Endothelial cell of umbilical vein (primary cell): ENCODE results near the gene MRTFA. TPM values are rescaled to one million over a fixed set of nuclear protein-coding genes. Genes with fewer than 3 reads are reported as not detected.

Source experiments
- BruUV-seq: library from RNA; stranded (reverse); fragments of 400-500 nt; replicated peaks from 2 replicates; lab custom pipeline; 2021; lab: Mats Ljungman, UMichigan
- CTCF ChIA-PET: fragments of 300-600, 350-600 bp; sonication (Branson Sonifier 250); formaldehyde crosslinking; loops from one replicate; lab custom pipeline; 2021; ENCODE audit warnings: antibody characterized with exemption, inconsistent platforms; lab: Charles Lee
- POLR2A ChIA-PET: fragments of 300-600, 350-600 bp; sonication (Branson Sonifier 250); formaldehyde crosslinking; loops from one replicate; lab custom pipeline; 2021; ENCODE audit warnings: antibody characterized with exemption, inconsistent platforms; lab: Charles Lee
- DNase-seq: peaks from one replicate; pipeline ENCODE4 v3.0.0-alpha.2; 2011; ENCODE audit warnings: low read depth, low spot score
- FAIRE-seq: peaks from 2 replicates; lab custom pipeline; 2011; peaks lifted over from hg19 to GRCh38; lab: Jason Lieb, UNC
- H2AFZ ChIP-seq: 2 replicates; pipeline ENCODE4 v1.6.0; 2012; ENCODE audit warnings: low read depth, low read length, control low read depth, inconsistent platforms
- H3K27ac ChIP-seq: 2 replicates; pipeline ENCODE4 v1.5.1; 2011; ENCODE audit warnings: low read depth, mild to moderate bottlenecking, control low read depth, low read length, moderate library complexity; ENCODE audit not compliant: insufficient read depth
- H3K27me3 ChIP-seq, 2 experiments: 2 replicates each; pipeline versions ENCODE4 v1.6.0 to v1.6.1; 2011; ENCODE audit warnings: low read length in 2 of 2, mixed read lengths in 1 of 2; ENCODE audit not compliant: control insufficient read depth in 2 of 2, insufficient read depth in 2 of 2
- H3K36me3 ChIP-seq, 2 experiments: 2 replicates in 1 of 2; 3 replicates in 1 of 2; pipeline ENCODE4 v1.5.1; 2011; ENCODE audit warnings: low read length in 2 of 2, mild to moderate bottlenecking in 1 of 2, moderate library complexity in 1 of 2; ENCODE audit not compliant: control insufficient read depth in 2 of 2, insufficient read depth in 2 of 2; ENCODE audit errors: extremely low read depth in 1 of 2
- H3K4me1 ChIP-seq: 3 replicates; pipeline ENCODE4 v1.5.1; 2011; ENCODE audit warnings: mild to moderate bottlenecking, low read length; ENCODE audit not compliant: control insufficient read depth, insufficient read depth; ENCODE audit errors: extremely low read depth
- H3K4me2 ChIP-seq: 2 replicates; pipeline ENCODE4 v1.6.1; 2011; ENCODE audit warnings: low read length, control low read depth, mixed read lengths; ENCODE audit not compliant: insufficient read depth
- H3K4me3 ChIP-seq, 3 experiments: fragments of 200-600 bp in 1 of 3; sonication (generic), shearing (Covaris generic) in 1 of 3; replicated peaks in 1 of 3; 2 replicates each; pipeline ENCODE4 v1.5.1; 2011 to 2016; ENCODE audit warnings: control low read depth in 3 of 3, low read length in 3 of 3, mild to moderate bottlenecking in 2 of 3, inconsistent platforms in 1 of 3, low read depth in 1 of 3, moderate library complexity in 1 of 3; ENCODE audit not compliant: insufficient read depth in 1 of 3
- H3K79me2 ChIP-seq: 2 replicates; pipeline ENCODE4 v1.6.0; 2012; ENCODE audit warnings: low read length, inconsistent platforms; ENCODE audit not compliant: control insufficient read depth, insufficient read depth
- H3K9ac ChIP-seq: replicated peaks from 2 replicates; pipeline ENCODE3; 2011; ENCODE audit warnings: low read length, control low read depth; ENCODE audit not compliant: insufficient read depth; ENCODE audit errors: extremely low read depth
- H3K9me1 ChIP-seq: replicated peaks from 3 replicates; pipeline ENCODE4 v1.6.0; 2011; ENCODE audit warnings: mild to moderate bottlenecking, low read length; ENCODE audit not compliant: control insufficient read depth, insufficient read depth; ENCODE audit errors: extremely low read depth
- H3K9me3 ChIP-seq: replicated peaks from 2 replicates; pipeline ENCODE4 v1.5.1; 2012; ENCODE audit warnings: low read length, inconsistent platforms; ENCODE audit not compliant: control insufficient read depth, insufficient read depth
- H4K20me1 ChIP-seq: replicated peaks from 2 replicates; pipeline ENCODE3; 2011; ENCODE audit warnings: mild to moderate bottlenecking, low read length; ENCODE audit not compliant: control insufficient read depth, insufficient read depth; ENCODE audit errors: extremely low read depth
- CTCF ChIP-seq, 2 donors: IDR thresholded peaks; 1 replicate in 1 of 2; 2 replicates in 1 of 2; pipeline ENCODE4 v1.5.1; 2011; ENCODE audit warnings: low read length in 2 of 2, mild to moderate bottlenecking in 2 of 2, moderate library complexity in 2 of 2, control low read depth in 1 of 2, inconsistent platforms in 1 of 2, low read depth in 1 of 2; ENCODE audit not compliant: insufficient read depth in 1 of 2; ENCODE audit errors: extremely low read depth in 1 of 2
- EZH2 ChIP-seq: IDR thresholded peaks from 2 replicates; pipeline ENCODE4 v1.6.1; 2012; ENCODE audit warnings: borderline replicate concordance, low read depth, mild to moderate bottlenecking, moderate library complexity, low read length, inconsistent platforms; ENCODE audit not compliant: severe bottlenecking
- FOS ChIP-seq: IDR thresholded peaks from 2 replicates; pipeline ENCODE4 v1.6.1; 2011; ENCODE audit warnings: mild to moderate bottlenecking, low read length, moderate library complexity, borderline replicate concordance; ENCODE audit not compliant: insufficient read depth
- GATA2 ChIP-seq: IDR thresholded peaks from 2 replicates; pipeline ENCODE4 v1.7.0; 2011; ENCODE audit warnings: low read depth, mild to moderate bottlenecking, moderate library complexity, mixed read lengths, low read length; ENCODE audit not compliant: insufficient read length, insufficient read depth
- JUN ChIP-seq: IDR thresholded peaks from 2 replicates; pipeline ENCODE4 v1.6.1; 2011; ENCODE audit warnings: borderline replicate concordance, low read depth; ENCODE audit not compliant: insufficient read length, insufficient read depth
- MAX ChIP-seq: IDR thresholded peaks from 2 replicates; pipeline ENCODE4 v1.6.1; 2011; ENCODE audit not compliant: insufficient read depth, insufficient read length
- MYC ChIP-seq: IDR thresholded peaks from one replicate; pipeline ENCODE4 v1.6.1; 2011; ENCODE audit warnings: mild to moderate bottlenecking, low read depth, low read length
- POLR2A ChIP-seq: IDR thresholded peaks from 2 replicates; pipeline ENCODE4 v1.6.1; 2012; ENCODE audit warnings: low read depth, mild to moderate bottlenecking, control low read depth, low read length
- POLR2AphosphoS5 ChIP-seq: IDR thresholded peaks from 2 replicates; pipeline ENCODE4 v1.6.1; 2012; ENCODE audit warnings: low read depth, mild to moderate bottlenecking, control low read depth, low read length, moderate library complexity; ENCODE audit not compliant: insufficient read depth
- dilution Hi-C: fragments of 300-500 bp; cut with MboI; formaldehyde crosslinking; loops from one replicate; pipeline ENCODE4 v1.15.0; 2019; ENCODE audit warnings: low sequenced_read_pairs; ENCODE audit not compliant: extremely low pct_ligation_motif_present
- intact Hi-C: fragments of 100-400 bp; cut with micrococcal nuclease; formaldehyde crosslinking; loops from one replicate; pipeline ENCODE4 v1.10.0; 2022
- polyA plus RNA-seq, 4 experiments: library from polyadenylated mRNA; depleted of rRNA in 3 of 4; stranded (reverse) in 3 of 4; unstranded in 1 of 4; fragments of >200 nt; gene quantifications; 2 replicates each; pipeline versions ENCODE4 v1.2.1 to v1.2.3, GENCODE V29; 2011 to 2012; ENCODE audit warnings: missing spikeins in 1 of 4
- total RNA-seq: library from RNA; stranded (reverse); gene quantifications from 2 replicates; pipeline ENCODE4 v1.2.3, GENCODE V29; 2021

MRTFA gene
- total and polyA plus RNA-seq, 2 donors (not counting 3 experiments of a cell fraction or from before 2014, with no cell fraction given): 13.6 to 44.1 TPM

- BruUV-seq: no TSS peak
- dilution Hi-C loops: no loop called here
- H2AFZ ChIP-seq: no peak overlapping the region
Measured at GRCh38 chr22:40368016-40368415, 268.5 kb downstream of the MRTFA start.

More at GRCh38 chr22:40368016-40368415, 268.5 kb downstream of the MRTFA start:
- intact Hi-C loops: no loop called here
- no peak overlapping the region for H3K4me2 ChIP-seq
- no peak for TF ChIP-seq MYC
- TF ChIP-seq GATA2: no peak
- TF ChIP-seq POLR2AphosphoS5: no peak
- no peak for TF ChIP-seq POLR2A
- TF ChIP-seq JUN: no peak
- TF ChIP-seq MAX: no peak
- no peak for TF ChIP-seq CTCF (IDR thresholded peaks at IDR 0.05; ENCODE audit: extremely low read depth in 1 of 2, insufficient read depth in 1 of 2, low read depth in 1 of 2, low read length in 2 of 2)
- no peak for TF ChIP-seq EZH2
- TF ChIP-seq FOS: no peak
- ChIA-PET POLR2A (no interaction called here), CTCF (interaction anchor here (1.5 kb wide), 1 partner anchor 9 kb away, joined by 4 read pairs; no protein-coding TSS in a partner anchor)
- peaks cover 15 to 16% of the 10 kb centered on the region in 2 experiments for H3K36me3 ChIP-seq
- no peaks in the 10 kb centered on the region for H3K9me3 ChIP-seq
- no peaks in the 10 kb centered on the region for H3K9me1 ChIP-seq
- peaks cover 23% of the 10 kb centered on the region for H3K4me1 ChIP-seq
- no peaks in the 10 kb centered on the region for H4K20me1 ChIP-seq
- no peak for FAIRE-seq
- H3K79me2 ChIP-seq: peaks cover 12% of the 10 kb centered on the region
- no peaks in the 10 kb centered on the region for H3K27me3 ChIP-seq
- no peak overlapping the region for H3K4me3 ChIP-seq
- no peak overlapping the region for H3K27ac ChIP-seq
- H3K9ac ChIP-seq: no peak overlapping the region
- no peak for DNase-seq
